HG03196 (cell line): ENCODE measurements around the gene NPHP4.
"Not testable (repeated sequence)": the region's sequence is repeated elsewhere in the genome, so short reads cannot be mapped to it uniquely, and the experiment has no call there.

Experiments
- ATAC-seq: cut with Tn5 transposase; IDR thresholded peaks from one replicate; pipeline ENCODE4 v1.9.1; 2021; ENCODE audit not compliant: unreplicated experiment

The NPHP4 gene

DNA sequence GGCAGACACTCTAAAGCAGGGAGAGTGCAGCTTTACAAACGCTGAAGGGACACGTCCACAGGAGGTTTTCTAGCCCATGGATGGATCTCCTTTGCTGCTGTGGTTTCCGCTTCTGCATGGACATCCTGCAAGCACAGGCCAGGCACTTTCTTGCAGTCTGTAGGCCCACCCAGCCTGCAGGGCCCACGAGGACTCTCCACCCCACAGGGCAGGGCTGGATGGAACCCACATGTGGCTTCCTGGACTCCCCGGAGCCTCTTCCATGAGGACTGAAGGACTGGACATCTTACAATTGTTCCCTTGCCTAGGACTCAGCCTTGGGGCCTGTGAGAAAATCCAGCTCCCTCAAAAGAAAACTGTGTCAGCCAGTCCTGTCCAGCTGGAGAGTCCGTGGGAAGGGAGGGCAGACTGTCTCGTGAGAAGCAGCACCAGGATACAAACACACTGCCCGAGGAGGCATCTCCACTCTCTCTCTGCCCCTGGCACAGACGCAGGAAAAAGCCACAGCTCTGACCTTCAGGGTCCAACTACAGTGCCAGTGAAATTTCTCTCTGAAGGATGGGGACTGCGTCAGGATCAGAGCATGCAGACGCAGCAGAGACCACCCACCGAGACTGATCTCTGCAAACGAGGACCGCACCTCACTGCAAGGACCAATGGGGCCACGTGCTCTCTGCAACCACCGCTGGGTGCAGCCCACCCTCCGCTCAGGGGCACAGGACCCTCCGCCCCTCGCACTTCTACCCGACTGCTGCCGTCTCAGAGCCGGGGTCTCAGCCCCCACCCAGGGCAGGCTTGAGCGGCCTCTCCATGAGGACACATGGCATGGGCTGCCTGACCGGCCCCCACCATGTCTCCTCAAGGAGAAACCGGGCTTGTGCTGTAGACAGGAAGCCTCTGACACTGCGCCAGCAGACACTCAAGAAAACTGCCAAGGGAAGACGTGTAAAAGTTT is 130.1 kb downstream of the NPHP4 start:
- ATAC-seq = no peak

DNA sequence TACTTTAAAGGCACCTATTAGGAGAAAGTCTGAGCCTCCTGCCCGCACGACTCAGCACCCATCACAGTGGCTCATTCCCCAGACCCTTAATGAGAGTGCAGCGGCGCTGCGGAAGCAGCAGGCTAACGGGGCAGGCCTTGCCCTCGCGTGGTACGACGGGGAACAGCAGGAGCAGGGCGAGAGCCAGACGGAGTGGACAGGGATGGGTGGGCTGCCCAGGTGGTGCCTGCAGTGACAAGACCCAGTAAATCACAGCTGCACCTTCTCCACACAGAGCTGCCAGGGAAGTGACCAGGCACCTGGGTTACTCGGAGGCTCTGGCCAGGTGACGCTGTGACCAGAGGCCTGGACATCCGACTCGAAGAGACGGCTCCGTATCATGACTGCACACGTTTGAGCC is 131.9 kb downstream of the NPHP4 start:
- no peak for ATAC-seq

- no peak for ATAC-seq
Observed at GRCh38 chr1:5859766-5860165, 132.5 kb downstream of the NPHP4 start.

DNA sequence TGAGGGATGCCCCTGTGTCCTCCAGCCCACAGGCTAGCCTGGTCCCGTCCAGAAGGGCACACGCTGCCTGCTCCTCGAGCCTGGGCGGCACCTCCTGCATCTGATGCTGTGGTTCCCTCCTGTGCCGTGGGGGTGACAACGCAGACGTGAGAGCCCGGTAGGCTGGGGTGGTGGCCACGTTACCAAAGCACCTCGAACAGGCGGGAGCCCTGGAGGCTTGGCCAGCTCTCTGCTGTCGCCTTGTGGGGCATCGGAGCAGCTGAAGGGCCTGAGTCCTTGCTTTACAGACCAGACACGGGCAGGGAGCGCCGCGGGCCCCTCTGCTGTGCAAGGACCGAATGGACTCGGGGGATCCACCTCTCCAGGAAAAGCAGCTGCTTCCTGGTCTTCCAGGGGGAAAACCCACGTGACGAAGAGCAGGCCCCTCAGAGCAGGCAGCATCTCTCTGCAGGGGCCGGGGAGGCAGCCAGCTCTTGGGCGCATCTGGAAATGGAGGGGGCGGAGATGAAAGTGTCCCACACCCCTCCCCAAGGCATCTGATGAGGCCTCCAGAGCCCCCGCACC is 133.3 kb downstream of the NPHP4 start:
- no peak for ATAC-seq

DNA sequence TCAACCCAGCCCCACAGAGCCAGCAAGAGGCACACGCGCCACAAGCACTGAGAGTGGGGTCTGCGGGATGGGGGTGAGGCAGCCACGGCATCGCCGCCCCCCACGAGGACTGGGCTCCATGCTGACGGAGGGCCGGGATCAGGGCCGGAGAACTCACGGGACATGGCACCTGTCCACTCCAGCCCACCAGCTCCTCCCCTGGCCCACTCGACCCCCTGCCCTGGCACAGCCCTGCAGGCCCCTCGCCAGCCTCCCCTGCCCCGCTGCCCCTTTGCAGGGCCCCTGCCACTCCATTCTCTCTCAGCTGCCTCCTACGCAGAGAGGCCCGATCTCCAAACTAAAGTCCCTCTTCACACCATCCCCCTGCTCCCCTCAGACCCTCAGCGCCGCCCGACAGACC is 134.0 kb downstream of the NPHP4 start:
- ATAC-seq = no peak

DNA sequence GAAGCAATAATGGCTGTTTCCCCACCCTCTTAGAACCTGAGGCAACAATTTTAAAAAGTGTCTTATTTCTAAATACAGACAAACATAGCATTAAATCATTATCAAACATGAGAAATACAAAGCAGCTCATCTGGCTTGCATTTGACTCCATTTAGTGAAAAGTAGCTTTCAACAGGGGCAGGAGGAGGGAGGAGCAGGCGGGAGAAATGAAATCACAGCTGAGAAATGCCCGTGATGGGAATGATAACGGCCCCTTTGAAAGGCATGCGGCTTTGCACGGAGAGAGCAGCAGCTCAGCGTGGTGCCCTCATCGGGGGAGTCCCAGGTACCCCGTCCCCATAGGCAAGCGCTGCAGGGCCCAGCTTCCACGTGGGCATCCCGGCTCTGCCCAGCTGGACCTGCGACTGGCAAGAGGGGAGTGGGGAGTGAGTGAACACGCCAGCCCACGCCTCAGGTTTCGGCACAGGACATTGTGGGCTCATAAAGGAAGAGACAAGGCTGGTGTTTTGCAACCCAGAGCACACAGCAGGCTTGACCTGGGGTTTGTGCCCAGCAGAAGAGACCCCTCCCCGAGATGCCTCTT is 134.6 kb downstream of the NPHP4 start:
- ATAC-seq = no peak

DNA sequence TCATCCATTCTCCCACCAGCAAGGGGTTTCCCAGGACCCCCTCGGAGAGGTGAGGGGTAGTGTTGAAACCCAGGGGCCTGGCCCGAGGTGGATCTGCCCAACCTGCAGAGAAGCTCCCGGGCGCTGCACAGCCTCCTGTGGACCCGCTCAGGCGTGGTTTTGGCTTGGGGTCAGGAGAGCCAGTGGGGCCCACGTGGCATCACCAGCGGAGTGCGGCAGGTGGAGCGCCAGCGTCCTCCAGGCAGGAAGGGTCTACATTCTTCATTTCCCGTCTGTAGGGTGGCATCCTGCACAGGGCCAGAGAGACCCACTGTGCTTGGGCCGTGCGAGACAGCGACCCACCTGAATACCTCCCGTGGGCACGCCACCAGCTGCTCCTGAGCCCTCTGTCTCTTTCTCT is 135.2 kb downstream of the NPHP4 start:
- ATAC-seq = no peak

- no peak for ATAC-seq
Observed at GRCh38 chr1:5856246-5856815, 135.9 kb downstream of the NPHP4 start.

- ATAC-seq = no peak
Observed at GRCh38 chr1:5855196-5855897, 136.9 kb downstream of the NPHP4 start.

DNA sequence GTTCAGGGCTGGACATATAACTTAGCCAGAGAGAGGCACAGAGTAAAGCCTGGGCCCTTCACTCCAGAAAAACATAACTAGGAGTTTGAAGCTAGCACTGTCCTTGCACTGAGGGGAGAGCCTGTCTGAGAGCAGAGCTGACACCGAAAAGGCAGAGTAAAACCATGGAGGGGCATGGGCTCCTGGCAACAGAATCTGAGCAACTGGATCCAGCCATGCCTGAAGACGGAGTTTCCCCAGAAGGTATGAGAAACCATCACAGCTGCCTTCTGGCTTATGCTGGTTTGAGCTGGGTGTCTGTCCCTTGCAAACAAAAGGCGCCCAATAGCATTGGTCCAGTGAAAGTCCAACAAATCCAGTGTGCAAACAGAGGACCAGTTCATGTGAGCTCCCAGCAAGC is 137.5 kb downstream of the NPHP4 start:
- ATAC-seq = no peak

DNA sequence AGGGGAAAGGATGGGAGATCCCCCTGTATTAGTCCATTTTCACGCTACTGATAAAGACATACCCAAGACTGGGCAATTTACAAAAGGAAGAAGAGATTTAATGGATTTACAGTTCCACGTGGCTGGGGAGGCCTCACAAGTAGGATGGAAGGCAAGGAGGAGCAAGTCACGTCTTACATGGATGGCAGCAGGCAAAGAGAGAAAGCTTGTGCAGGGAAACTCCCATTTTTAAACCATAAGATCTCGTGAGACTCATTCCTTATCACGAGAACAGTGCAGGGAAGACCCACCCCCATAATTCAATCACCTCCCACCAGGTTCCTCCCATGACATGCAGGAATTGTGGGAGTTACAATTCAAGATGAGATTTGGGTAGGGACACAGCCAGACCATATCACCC is 138.4 kb downstream of the NPHP4 start:
- ATAC-seq = not testable (repeated sequence)

GRCh38 chr1:5850503-5850902 is 141.7 kb downstream of the NPHP4 start:
- no peak for ATAC-seq

GRCh38 chr1:5849550-5849949 is 142.7 kb downstream of the NPHP4 start:
- no peak for ATAC-seq

- no peak for ATAC-seq
Observed at GRCh38 chr1:5847013-5847659, 145.1 kb downstream of the NPHP4 start.

- no peak for ATAC-seq
Observed at GRCh38 chr1:5845376-5845775, 146.8 kb downstream of the NPHP4 start.

GRCh38 chr1:5844442-5844841 is 147.8 kb downstream of the NPHP4 start:
- ATAC-seq = no peak

GRCh38 chr1:5843521-5844096 is 148.6 kb downstream of the NPHP4 start:
- no peak for ATAC-seq

GRCh38 chr1:5842679-5843078 is 149.5 kb downstream of the NPHP4 start:
- ATAC-seq = no peak

GRCh38 chr1:5840551-5841001 is 151.6 kb downstream of the NPHP4 start:
- no peak for ATAC-seq

DNA sequence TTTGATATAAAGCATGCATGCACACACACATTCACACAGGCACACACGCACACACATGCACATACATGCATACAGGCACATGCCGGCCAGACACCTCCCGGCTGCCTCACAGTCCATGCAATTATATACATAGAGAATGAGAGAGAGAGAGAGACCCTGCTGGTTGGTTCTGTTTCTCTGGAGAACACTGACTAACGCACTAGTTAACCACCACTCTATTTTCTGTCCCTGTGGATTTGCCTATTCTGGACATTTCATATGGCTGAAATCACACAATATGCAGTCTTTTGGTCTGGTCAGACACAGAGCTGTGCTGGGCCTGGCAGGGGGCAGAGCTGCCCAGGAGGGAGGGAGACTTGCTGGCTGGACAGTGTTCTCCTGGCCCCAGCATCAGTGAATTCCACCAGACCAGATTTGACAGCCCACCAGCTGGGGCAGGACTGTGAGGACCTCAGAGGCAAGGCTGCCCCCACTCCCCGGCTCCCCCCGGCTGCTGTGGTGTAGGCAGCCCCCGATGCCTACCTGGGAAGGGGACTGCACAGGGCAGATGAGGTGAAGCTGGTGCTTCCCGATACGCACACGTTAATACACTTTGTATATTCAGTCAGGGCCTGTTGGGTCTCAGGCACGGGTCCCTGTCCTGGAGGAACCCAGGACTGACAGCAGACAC is 152.2 kb downstream of the NPHP4 start:
- no peak for ATAC-seq
